ENCODE measurements around the gene PRG3.

The PRG3 gene

GRCh38 chr11:57357310-57357709 lies 23.6 kb downstream of the PRG3 start:
- Histone ChIP-seq H3K27me3 (ENCODE audit: low read length) (no peaks in the 10 kb centered on the region), H3K4me3 (ENCODE audit: insufficient read depth, low read length, poor library complexity, severe bottlenecking) (no peak overlapping the region), H3K79me2 (ENCODE audit: insufficient read depth, low read length) (no peaks in the 10 kb centered on the region), H3K4me2 (ENCODE audit: low read depth, low read length, poor library complexity, severe bottlenecking) (no peak overlapping the region), H3F3A (ENCODE audit: insufficient read depth) (no peaks in the 10 kb centered on the region), H3K9ac (ENCODE audit: low read length) (no peak overlapping the region), H3K27ac (ENCODE audit: low read depth, low read length) (no peak overlapping the region), H3K36me3 (ENCODE audit: low read length) (no peaks in the 10 kb centered on the region), H4K20me1 (ENCODE audit: low read depth, low read length) (no peaks in the 10 kb centered on the region), H3K9me2 (replicated peaks; ENCODE audit: insufficient read depth, low read length) (no peaks in the 10 kb centered on the region), H2AFZ (ENCODE audit: low read depth, low read length, severe bottlenecking) (no peak overlapping the region), H3K9me3 (ENCODE audit: insufficient read depth, low read length) (no peaks in the 10 kb centered on the region)
- TF ChIP-seq EZH2phosphoT487 (conservative IDR thresholded peaks at IDR 0.05; ENCODE audit: low read length) (no peak), CTCF (IDR thresholded peaks at IDR 0.05; ENCODE audit: insufficient read depth, low read length, poor library complexity, severe bottlenecking) (no peak)

- Histone ChIP-seq H3K9me3 (ENCODE audit: insufficient read depth, low read length) (no peaks in the 10 kb centered on the region; the same call in 1 of the 2 replicates), H3K4me2 (ENCODE audit: low read depth, low read length, poor library complexity, severe bottlenecking) (no peak overlapping the region), H4K20me1 (ENCODE audit: low read depth, low read length) (no peaks in the 10 kb centered on the region), H3F3A (ENCODE audit: insufficient read depth) (no peaks in the 10 kb centered on the region), H3K4me3 (ENCODE audit: insufficient read depth, low read length, poor library complexity, severe bottlenecking) (no peak overlapping the region), H3K27ac (ENCODE audit: low read depth, low read length) (no peak overlapping the region), H3K79me2 (ENCODE audit: insufficient read depth, low read length) (no peaks in the 10 kb centered on the region), H3K36me3 (ENCODE audit: low read length) (no peaks in the 10 kb centered on the region), H2AFZ (ENCODE audit: low read depth, low read length, severe bottlenecking) (no peak overlapping the region), H3K9me2 (replicated peaks; ENCODE audit: insufficient read depth, low read length) (no peaks in the 10 kb centered on the region), H3K27me3 (ENCODE audit: low read length) (no peaks in the 10 kb centered on the region), H3K9ac (ENCODE audit: low read length) (no peak overlapping the region)
- TF ChIP-seq EZH2phosphoT487 (conservative IDR thresholded peaks at IDR 0.05; ENCODE audit: low read length) (no peak), CTCF (IDR thresholded peaks at IDR 0.05; ENCODE audit: insufficient read depth, low read length, poor library complexity, severe bottlenecking) (no peak)
Observed at GRCh38 chr11:57356268-57356667, 24.7 kb downstream of the PRG3 start.

GRCh38 chr11:57354699-57355098 lies 26.3 kb downstream of the PRG3 start:
- no peak overlapping the region for H2AFZ ChIP-seq (ENCODE audit: low read depth, low read length, severe bottlenecking)
- no peaks in the 10 kb centered on the region for H3K79me2 ChIP-seq (ENCODE audit: insufficient read depth, low read length)
- H3K4me3 ChIP-seq (ENCODE audit: insufficient read depth, low read length, poor library complexity, severe bottlenecking), result no peak overlapping the region
- H4K20me1 ChIP-seq (ENCODE audit: low read depth, low read length), result no peaks in the 10 kb centered on the region
- no peaks in the 10 kb centered on the region; the same call in 1 of the 2 replicates for H3K9me3 ChIP-seq (ENCODE audit: insufficient read depth, low read length)
- H3K9ac ChIP-seq (ENCODE audit: low read length), result no peak overlapping the region
- H3K4me2 ChIP-seq (ENCODE audit: low read depth, low read length, poor library complexity, severe bottlenecking), result no peak overlapping the region
- no peaks in the 10 kb centered on the region for H3K9me2 ChIP-seq (replicated peaks; ENCODE audit: insufficient read depth, low read length)
- no peak for TF ChIP-seq EZH2phosphoT487 (conservative IDR thresholded peaks at IDR 0.05; ENCODE audit: low read length)
- TF ChIP-seq CTCF (IDR thresholded peaks at IDR 0.05; ENCODE audit: insufficient read depth, low read length, poor library complexity, severe bottlenecking), result no peak
- H3F3A ChIP-seq (ENCODE audit: insufficient read depth), result no peaks in the 10 kb centered on the region
- H3K27ac ChIP-seq (ENCODE audit: low read depth, low read length), result no peak overlapping the region
- no peaks in the 10 kb centered on the region for H3K27me3 ChIP-seq (ENCODE audit: low read length)
- no peaks in the 10 kb centered on the region for H3K36me3 ChIP-seq (ENCODE audit: low read length)
